Adrenal gland (tissue), 5 donors: ENCODE results near the gene MTR.

ENCODE experiments used
- CTCF ChIP-seq, 6 experiments: fragments of 450-650 bp in 4 of 6; fragments of 200-600 bp in 2 of 6; sonication (generic) in 1 of 6; IDR thresholded peaks; 1 replicate in 5 of 6; 2 replicates in 1 of 6; pipeline versions ENCODE4 v1.5.1 to v1.8.0; 2016 to 2021; ENCODE audit warnings: antibody characterized with exemption in 6 of 6, mild to moderate bottlenecking in 2 of 6, moderate library complexity in 1 of 6
- POLR2A ChIP-seq, 2 donors: fragments of 450-650 bp; IDR thresholded peaks; one replicate each; pipeline ENCODE4 v1.6.1; 2017; ENCODE audit warnings: antibody characterized with exemption in 2 of 2, mild to moderate bottlenecking in 2 of 2, moderate library complexity in 1 of 2
- donor health status: DM: no; HTN: no; CAD: no.

GRCh38 chr1:236880209-236880608 is 85.1 kb downstream of the MTR start:
- TF ChIP-seq CTCF (IDR thresholded peaks at IDR 0.05) (no peak), POLR2A (IDR thresholded peaks at IDR 0.05) (no peak)
